Central memory CD8-positive, alpha-beta T cell (primary cell): ENCODE results near the gene AIG1.

ENCODE experiments used
- ATAC-seq: fragments of 150-1000 bp; cut with Tn5 transposase; replicated peaks from 2 replicates; pipeline ENCODE4 v1.10.0; 2022; ENCODE audit warnings: mild to moderate bottlenecking, moderate FRiP score, moderate number of reproducible peaks; ENCODE audit not compliant: poor library complexity, severe bottlenecking; ENCODE audit errors: extremely low read depth
- DNase-seq, 2 donors: peaks; one replicate each; pipeline ENCODE4 v3.0.0; 2021; ENCODE audit warnings: low spot score in 2 of 2
- H3K27ac Mint-ChIP-seq: one replicate; pipeline ENCODE4 v1.8.0; 2022; ENCODE audit warnings: low read depth, mild to moderate bottlenecking, moderate library complexity, mixed read lengths
- H3K27me3 Mint-ChIP-seq: one replicate; pipeline ENCODE4 v1.8.0; 2022; ENCODE audit warnings: mixed read lengths
- H3K36me3 Mint-ChIP-seq: one replicate; pipeline ENCODE4 v1.8.0; 2022; ENCODE audit warnings: mild to moderate bottlenecking, moderate library complexity, mixed read lengths; ENCODE audit not compliant: insufficient read depth
- H3K4me1 Mint-ChIP-seq: one replicate; pipeline ENCODE4 v1.8.0; 2022; ENCODE audit warnings: mixed read lengths
- H3K4me3 Mint-ChIP-seq: one replicate; pipeline ENCODE4 v1.8.0; 2022; ENCODE audit warnings: mild to moderate bottlenecking, moderate library complexity, mixed read lengths
- H3K9me3 Mint-ChIP-seq: one replicate; pipeline ENCODE4 v1.8.0; 2022; ENCODE audit warnings: mixed read lengths

The AIG1 gene

DNA sequence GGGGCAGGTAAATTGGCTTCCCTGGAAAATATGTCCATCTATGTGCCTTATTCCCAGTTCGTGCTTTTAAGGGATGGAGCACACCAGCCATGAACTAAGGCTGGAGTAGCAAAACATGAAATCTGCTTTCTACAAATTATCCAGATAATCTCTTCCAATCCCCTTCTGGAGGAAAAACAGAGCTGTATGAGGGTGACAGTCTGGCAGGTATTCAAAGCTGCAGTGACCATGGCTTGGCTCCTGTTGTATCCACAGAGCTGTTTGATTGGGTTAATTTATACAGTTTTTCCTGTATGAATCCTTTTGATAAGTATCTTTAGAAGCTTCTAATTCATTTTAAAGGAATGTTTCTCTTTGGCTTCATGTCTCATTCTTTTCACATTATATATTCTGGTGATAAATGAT, 144.4 kb downstream of the AIG1 start:
- ATAC-seq (no peak), DNase-seq (no peak)
- H3K4me1 Mint-ChIP-seq = no peaks in the 10 kb centered on the region
- H3K27ac Mint-ChIP-seq = no peak overlapping the region
- peaks cover 5% of the 10 kb centered on the region for H3K9me3 Mint-ChIP-seq
- H3K4me3 Mint-ChIP-seq = no peak overlapping the region
- H3K27me3 Mint-ChIP-seq = no peaks in the 10 kb centered on the region
- no peaks in the 10 kb centered on the region for H3K36me3 Mint-ChIP-seq

DNA sequence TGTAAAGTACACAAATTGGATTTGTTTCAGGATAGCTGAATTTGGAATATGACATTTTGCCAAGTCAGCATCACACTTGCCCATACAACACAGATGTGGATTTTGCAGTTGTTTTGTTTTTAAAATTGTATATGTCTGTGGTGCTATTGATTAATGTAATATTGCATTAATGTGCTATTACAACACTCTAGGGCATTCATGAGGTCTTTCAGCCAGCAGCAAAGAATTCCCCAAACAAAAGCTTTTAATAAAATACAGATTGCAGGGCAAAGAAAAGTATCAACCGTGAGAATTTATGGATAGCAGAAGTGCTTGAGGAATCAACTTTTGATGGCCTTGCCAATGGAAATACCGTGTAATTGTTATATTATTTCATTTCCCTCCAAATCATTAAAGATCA, 144.9 kb downstream of the AIG1 start:
- Mint-ChIP-seq H3K36me3 (no peaks in the 10 kb centered on the region), H3K9me3 (peaks cover 5% of the 10 kb centered on the region), H3K4me3 (no peak overlapping the region), H3K4me1 (no peaks in the 10 kb centered on the region), H3K27me3 (no peaks in the 10 kb centered on the region), H3K27ac (no peak overlapping the region)
- ATAC-seq (no peak), DNase-seq (no peak)

GRCh38 chr6:143205991-143206390, 145.3 kb downstream of the AIG1 start:
- Mint-ChIP-seq H3K27ac (no peak overlapping the region), H3K4me1 (no peaks in the 10 kb centered on the region), H3K9me3 (peaks cover 5% of the 10 kb centered on the region), H3K4me3 (no peak overlapping the region), H3K27me3 (no peaks in the 10 kb centered on the region), H3K36me3 (no peaks in the 10 kb centered on the region)
- DNase-seq (no peak), ATAC-seq (no peak)

DNA sequence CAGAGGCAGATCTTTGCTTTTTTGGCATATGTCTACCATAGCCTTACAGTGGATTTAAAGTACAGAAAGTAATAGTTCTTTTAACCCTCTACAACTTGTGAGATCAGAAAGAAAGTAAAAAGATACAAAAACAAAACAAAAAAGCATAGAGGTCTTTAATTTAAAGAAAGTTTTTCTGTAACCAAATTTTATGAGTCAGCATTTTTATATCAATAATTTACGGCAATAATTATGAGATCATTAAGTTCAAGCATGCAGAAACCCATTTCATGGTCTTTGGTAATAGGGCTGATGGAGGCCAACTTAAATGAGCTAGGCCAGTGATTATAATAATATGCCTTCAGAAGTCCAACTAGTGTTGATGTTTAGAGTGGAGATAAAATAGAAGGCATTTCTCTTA, 145.9 kb downstream of the AIG1 start:
- no peaks in the 10 kb centered on the region for H3K4me1 Mint-ChIP-seq
- ATAC-seq (no peak), DNase-seq (no peak)
- no peaks in the 10 kb centered on the region for H3K36me3 Mint-ChIP-seq
- no peak overlapping the region for H3K4me3 Mint-ChIP-seq
- H3K9me3 Mint-ChIP-seq = peaks cover 5% of the 10 kb centered on the region
- H3K27ac Mint-ChIP-seq = no peak overlapping the region
- H3K27me3 Mint-ChIP-seq = no peaks in the 10 kb centered on the region

GRCh38 chr6:143210420-143210819, 149.7 kb downstream of the AIG1 start:
- H3K27me3 Mint-ChIP-seq = no peaks in the 10 kb centered on the region
- H3K4me1 Mint-ChIP-seq = no peaks in the 10 kb centered on the region
- H3K27ac Mint-ChIP-seq = no peak overlapping the region
- no peak overlapping the region for H3K4me3 Mint-ChIP-seq
- DNase-seq = no peak
- H3K36me3 Mint-ChIP-seq = no peaks in the 10 kb centered on the region
- no peak for ATAC-seq
- H3K9me3 Mint-ChIP-seq = no peaks in the 10 kb centered on the region

- no peak for DNase-seq
- H3K27ac Mint-ChIP-seq = no peak overlapping the region
- H3K4me1 Mint-ChIP-seq = no peaks in the 10 kb centered on the region
- ATAC-seq = no peak
- H3K4me3 Mint-ChIP-seq = no peak overlapping the region
- no peaks in the 10 kb centered on the region for H3K27me3 Mint-ChIP-seq
- no peaks in the 10 kb centered on the region for H3K36me3 Mint-ChIP-seq
- no peaks in the 10 kb centered on the region for H3K9me3 Mint-ChIP-seq
Measured at GRCh38 chr6:143213859-143214376, 153.2 kb downstream of the AIG1 start.

GRCh38 chr6:143215363-143215762, 154.7 kb downstream of the AIG1 start:
- no peak for DNase-seq
- no peaks in the 10 kb centered on the region for H3K36me3 Mint-ChIP-seq
- H3K4me3 Mint-ChIP-seq = no peak overlapping the region
- ATAC-seq = no peak
- no peak overlapping the region for H3K27ac Mint-ChIP-seq
- no peaks in the 10 kb centered on the region for H3K4me1 Mint-ChIP-seq
- no peaks in the 10 kb centered on the region for H3K27me3 Mint-ChIP-seq
- no peaks in the 10 kb centered on the region for H3K9me3 Mint-ChIP-seq

GRCh38 chr6:143215771-143216170, 155.1 kb downstream of the AIG1 start:
- Mint-ChIP-seq H3K36me3 (no peaks in the 10 kb centered on the region), H3K4me3 (no peak overlapping the region), H3K9me3 (no peaks in the 10 kb centered on the region), H3K27me3 (no peaks in the 10 kb centered on the region), H3K4me1 (no peaks in the 10 kb centered on the region), H3K27ac (no peak overlapping the region)
- DNase-seq (no peak), ATAC-seq (no peak)

GRCh38 chr6:143218233-143218632, 157.5 kb downstream of the AIG1 start:
- Mint-ChIP-seq H3K27me3 (no peaks in the 10 kb centered on the region), H3K4me1 (no peaks in the 10 kb centered on the region), H3K4me3 (no peak overlapping the region), H3K27ac (no peak overlapping the region), H3K9me3 (no peaks in the 10 kb centered on the region), H3K36me3 (no peaks in the 10 kb centered on the region)
- DNase-seq = no peak
- no peak for ATAC-seq

- Mint-ChIP-seq H3K36me3 (no peaks in the 10 kb centered on the region), H3K4me1 (no peaks in the 10 kb centered on the region), H3K27me3 (no peaks in the 10 kb centered on the region), H3K27ac (no peak overlapping the region), H3K9me3 (no peaks in the 10 kb centered on the region), H3K4me3 (no peak overlapping the region)
- ATAC-seq = no peak
- DNase-seq = no peak
Measured at GRCh38 chr6:143221698-143222097, 161.0 kb downstream of the AIG1 start.

DNA sequence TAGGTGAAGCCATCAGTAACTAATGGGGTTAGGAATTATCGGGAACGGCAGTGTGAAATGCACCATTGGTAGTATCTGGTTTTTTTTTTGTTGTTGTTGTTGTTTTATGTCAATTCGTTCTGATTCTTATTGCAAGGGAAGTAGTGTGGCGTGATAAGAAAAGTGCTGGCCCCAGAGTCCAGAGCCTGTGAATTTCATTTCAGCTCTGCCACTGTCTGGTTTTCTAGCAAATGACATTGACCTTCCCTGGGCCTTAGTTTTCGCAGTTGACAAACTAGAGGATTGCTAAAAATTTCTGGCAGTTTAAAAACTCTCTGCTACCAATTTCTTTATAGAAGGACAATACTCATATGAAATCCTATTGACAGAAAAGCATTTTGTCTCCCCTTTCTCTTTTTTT, 161.6 kb downstream of the AIG1 start:
- no peaks in the 10 kb centered on the region for H3K4me1 Mint-ChIP-seq

GRCh38 chr6:143222801-143223231, 162.1 kb downstream of the AIG1 start:
- Mint-ChIP-seq H3K4me1 (no peaks in the 10 kb centered on the region), H3K27me3 (no peaks in the 10 kb centered on the region), H3K9me3 (no peaks in the 10 kb centered on the region), H3K27ac (no peak overlapping the region), H3K36me3 (no peaks in the 10 kb centered on the region), H3K4me3 (no peak overlapping the region)
- no peak for ATAC-seq
- no peak for DNase-seq

More for the DNA sequence above, 161.6 kb downstream of the AIG1 start:
- H3K27me3 Mint-ChIP-seq = no peaks in the 10 kb centered on the region
- DNase-seq (no peak), ATAC-seq (no peak)
- no peak overlapping the region for H3K4me3 Mint-ChIP-seq
- H3K27ac Mint-ChIP-seq = no peak overlapping the region
- H3K9me3 Mint-ChIP-seq = no peaks in the 10 kb centered on the region
- H3K36me3 Mint-ChIP-seq = no peaks in the 10 kb centered on the region

- Mint-ChIP-seq H3K4me3 (no peak overlapping the region), H3K9me3 (no peaks in the 10 kb centered on the region), H3K4me1 (no peaks in the 10 kb centered on the region), H3K27me3 (no peaks in the 10 kb centered on the region), H3K27ac (no peak overlapping the region), H3K36me3 (no peaks in the 10 kb centered on the region)
- no peak for ATAC-seq
- DNase-seq = no peak
Measured at GRCh38 chr6:143223895-143224294, 163.2 kb downstream of the AIG1 start.

DNA sequence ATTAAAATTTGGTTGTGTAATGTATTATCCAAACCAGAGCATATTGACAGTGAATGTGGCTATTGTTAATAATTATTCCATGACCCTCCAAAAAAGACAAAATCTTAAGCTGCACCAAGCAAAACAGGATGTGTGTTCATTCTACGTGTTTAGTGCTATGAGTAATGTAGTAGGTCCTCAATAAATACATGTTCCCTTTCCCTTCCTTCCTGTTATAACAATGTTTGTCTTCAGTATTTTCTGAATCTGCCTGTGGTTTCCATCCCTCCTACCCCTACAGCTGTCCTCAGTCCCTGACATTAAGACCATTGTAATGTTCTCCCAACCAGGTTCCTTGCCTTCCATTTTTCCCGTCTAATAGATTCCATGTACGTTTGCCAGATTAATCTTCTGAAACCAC, 163.8 kb downstream of the AIG1 start:
- H3K27me3 Mint-ChIP-seq = no peaks in the 10 kb centered on the region
- no peaks in the 10 kb centered on the region for H3K4me1 Mint-ChIP-seq
- H3K4me3 Mint-ChIP-seq = no peak overlapping the region
- no peak overlapping the region for H3K27ac Mint-ChIP-seq
- no peak for DNase-seq
- H3K9me3 Mint-ChIP-seq = no peaks in the 10 kb centered on the region
- ATAC-seq = no peak
- H3K36me3 Mint-ChIP-seq = no peaks in the 10 kb centered on the region
